Measurements from ENCODE around the gene PTTG1IP2.

DNA sequence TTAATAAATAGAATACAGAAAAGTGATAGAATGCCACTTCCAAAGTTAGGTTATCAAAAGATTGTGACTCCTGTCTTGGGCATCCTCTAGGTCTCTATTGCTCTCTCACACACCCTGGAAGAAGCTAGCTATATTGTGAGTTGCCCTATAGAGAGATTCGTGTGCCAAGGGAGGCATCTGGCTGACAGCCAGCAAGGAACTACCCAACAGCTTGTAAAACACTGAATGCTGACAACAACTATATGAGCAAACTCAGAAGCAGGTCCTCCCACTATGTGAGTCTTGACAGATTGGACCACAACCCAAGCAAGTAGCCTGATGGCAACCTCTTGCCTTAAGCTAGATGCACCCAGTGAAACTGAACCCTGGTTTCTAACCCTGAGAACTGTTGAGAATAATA is 71.0 kb downstream of the PTTG1IP2 start:
- TF ChIP-seq, protein P1, sequence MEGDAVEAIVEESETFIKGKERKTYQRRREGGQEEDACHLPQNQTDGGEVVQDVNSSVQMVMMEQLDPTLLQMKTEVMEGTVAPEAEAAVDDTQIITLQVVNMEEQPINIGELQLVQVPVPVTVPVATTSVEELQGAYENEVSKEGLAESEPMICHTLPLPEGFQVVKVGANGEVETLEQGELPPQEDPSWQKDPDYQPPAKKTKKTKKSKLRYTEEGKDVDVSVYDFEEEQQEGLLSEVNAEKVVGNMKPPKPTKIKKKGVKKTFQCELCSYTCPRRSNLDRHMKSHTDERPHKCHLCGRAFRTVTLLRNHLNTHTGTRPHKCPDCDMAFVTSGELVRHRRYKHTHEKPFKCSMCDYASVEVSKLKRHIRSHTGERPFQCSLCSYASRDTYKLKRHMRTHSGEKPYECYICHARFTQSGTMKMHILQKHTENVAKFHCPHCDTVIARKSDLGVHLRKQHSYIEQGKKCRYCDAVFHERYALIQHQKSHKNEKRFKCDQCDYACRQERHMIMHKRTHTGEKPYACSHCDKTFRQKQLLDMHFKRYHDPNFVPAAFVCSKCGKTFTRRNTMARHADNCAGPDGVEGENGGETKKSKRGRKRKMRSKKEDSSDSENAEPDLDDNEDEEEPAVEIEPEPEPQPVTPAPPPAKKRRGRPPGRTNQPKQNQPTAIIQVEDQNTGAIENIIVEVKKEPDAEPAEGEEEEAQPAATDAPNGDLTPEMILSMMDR (IDR thresholded peaks at IDR 0.05; ENCODE audit: low read depth, low read length), result no peak
- no peak for TF ChIP-seq EZH2phosphoT487 (IDR thresholded peaks at IDR 0.05; ENCODE audit: low read depth)
